ENCODE measurements around the gene EFEMP2.
"Not testable (repeated sequence)": the region's sequence is repeated elsewhere in the genome, so short reads cannot be mapped to it uniquely, and the experiment has no call there.

The EFEMP2 gene

GRCh38 chr11:65851811-65852507 lies 20.6 kb downstream of the EFEMP2 start:
- Mint-ChIP-seq H3K27ac (peak overlapping the region; percentile 82), H3K4me1 (peaks cover 39% of the 10 kb centered on the region), H3K27me3 (ENCODE audit: low read depth, poor library complexity) (peaks cover 14% of the 10 kb centered on the region), H3K9me3 (peaks cover 4% of the 10 kb centered on the region), H3K4me3 (no peak overlapping the region), H3K36me3 (ENCODE audit: low read depth) (peaks cover 51% of the 10 kb centered on the region)
- no peak for DNase-seq
- no peak for TF ChIP-seq CTCF (IDR thresholded peaks at IDR 0.05)

GRCh38 chr11:65851083-65851579 lies 21.5 kb downstream of the EFEMP2 start:
- no peak for DNase-seq
- Mint-ChIP-seq H3K4me3 (no peak overlapping the region), H3K27me3 (ENCODE audit: low read depth, poor library complexity) (peaks cover 14% of the 10 kb centered on the region), H3K4me1 (peaks cover 32% of the 10 kb centered on the region), H3K9me3 (peaks cover 4% of the 10 kb centered on the region), H3K27ac (no peak overlapping the region), H3K36me3 (ENCODE audit: low read depth) (peaks cover 43% of the 10 kb centered on the region)
- peak; percentile 27 for TF ChIP-seq CTCF (IDR thresholded peaks at IDR 0.05)

GRCh38 chr11:65850217-65851082 lies 22.1 kb downstream of the EFEMP2 start:
- Mint-ChIP-seq H3K27me3 (ENCODE audit: low read depth, poor library complexity) (peaks cover 14% of the 10 kb centered on the region), H3K36me3 (ENCODE audit: low read depth) (peaks cover 37% of the 10 kb centered on the region), H3K27ac (no peak overlapping the region), H3K9me3 (peaks cover 4% of the 10 kb centered on the region), H3K4me1 (peaks cover 25% of the 10 kb centered on the region), H3K4me3 (no peak overlapping the region)
- no peak for TF ChIP-seq CTCF (IDR thresholded peaks at IDR 0.05)
- DNase-seq: no peak

GRCh38 chr11:65849771-65850216 lies 22.8 kb downstream of the EFEMP2 start:
- Mint-ChIP-seq H3K27me3 (ENCODE audit: low read depth, poor library complexity) (peaks cover 14% of the 10 kb centered on the region), H3K36me3 (ENCODE audit: low read depth) (peaks cover 30% of the 10 kb centered on the region), H3K4me1 (peaks cover 21% of the 10 kb centered on the region), H3K27ac (no peak overlapping the region), H3K9me3 (peaks cover 4% of the 10 kb centered on the region), H3K4me3 (no peak overlapping the region)
- no peak for TF ChIP-seq CTCF (IDR thresholded peaks at IDR 0.05)
- no peak for DNase-seq

GRCh38 chr11:65849366-65849765 lies 23.2 kb downstream of the EFEMP2 start:
- no peak for DNase-seq
- peaks cover 14% of the 10 kb centered on the region for H3K27me3 Mint-ChIP-seq (ENCODE audit: low read depth, poor library complexity)
- peak overlapping the region; percentile 57 for H3K27ac Mint-ChIP-seq
- H3K4me3 Mint-ChIP-seq: no peak overlapping the region
- no peak for TF ChIP-seq CTCF (IDR thresholded peaks at IDR 0.05)
- H3K9me3 Mint-ChIP-seq: peaks cover 4% of the 10 kb centered on the region
- H3K36me3 Mint-ChIP-seq (ENCODE audit: low read depth): peaks cover 26% of the 10 kb centered on the region
- peaks cover 17% of the 10 kb centered on the region for H3K4me1 Mint-ChIP-seq

GRCh38 chr11:65848693-65849092 lies 23.9 kb downstream of the EFEMP2 start:
- not testable (repeated sequence) for H3K9me3 Mint-ChIP-seq, H3K27ac Mint-ChIP-seq, H3K4me3 Mint-ChIP-seq, DNase-seq
- Mint-ChIP-seq H3K36me3 (ENCODE audit: low read depth) (peaks cover 19% of the 10 kb centered on the region), H3K4me1 (peaks cover 14% of the 10 kb centered on the region), H3K27me3 (ENCODE audit: low read depth, poor library complexity) (peaks cover 14% of the 10 kb centered on the region)
